GM21576 (cell line): ENCODE results near the gene PODXL.
A peak's percentile ranks its signal among the peaks of the same experiment; 100 is the strongest.
"Not testable (repeated sequence)": the region's sequence is repeated elsewhere in the genome, so short reads cannot be mapped to it uniquely, and the experiment has no call there.

ENCODE experiments used
- ATAC-seq: cut with Tn5 transposase; IDR thresholded peaks from one replicate; pipeline ENCODE4 v1.9.1; 2021; ENCODE audit warnings: mild to moderate bottlenecking, moderate library complexity; ENCODE audit not compliant: unreplicated experiment

Gene PODXL

DNA sequence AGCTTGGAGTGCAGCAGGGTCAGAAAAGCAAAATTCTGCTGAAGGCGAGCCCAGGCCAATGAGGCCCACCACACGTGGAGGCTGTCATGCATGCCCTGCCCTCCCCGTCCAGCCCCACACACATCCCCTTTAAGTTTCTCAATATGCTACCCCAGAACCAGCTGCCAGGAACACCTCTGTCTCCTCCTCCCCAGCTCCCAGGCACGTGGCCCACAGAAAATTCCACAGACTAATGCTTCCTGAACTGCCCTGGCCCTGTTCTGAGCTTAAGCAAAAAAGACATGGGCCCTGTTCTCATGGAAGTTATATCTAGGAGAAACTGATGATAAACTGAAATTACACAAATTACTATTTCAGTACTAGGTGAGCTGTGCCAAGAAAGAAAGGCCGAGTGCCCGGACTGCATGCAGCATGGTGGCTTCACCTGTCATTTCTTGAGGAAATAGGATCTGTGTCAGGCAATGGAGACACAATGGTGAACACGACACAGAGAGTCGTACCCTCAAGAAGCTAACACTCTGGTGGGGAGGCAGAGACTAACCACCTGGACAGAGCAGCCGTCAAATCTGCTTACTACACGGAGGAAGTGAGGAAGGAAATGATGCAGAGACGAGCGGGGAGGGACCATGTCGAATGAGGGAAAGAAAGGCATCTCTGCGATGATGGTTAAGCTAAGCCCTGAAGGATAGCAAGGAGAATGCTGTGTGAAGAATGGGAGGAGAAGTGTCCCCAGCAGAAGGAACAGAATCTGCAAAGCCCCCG lies 44.5 kb downstream of the PODXL start:
- no peak for ATAC-seq

GRCh38 chr7:131511071-131511470 lies 45.4 kb downstream of the PODXL start:
- no peak for ATAC-seq

DNA sequence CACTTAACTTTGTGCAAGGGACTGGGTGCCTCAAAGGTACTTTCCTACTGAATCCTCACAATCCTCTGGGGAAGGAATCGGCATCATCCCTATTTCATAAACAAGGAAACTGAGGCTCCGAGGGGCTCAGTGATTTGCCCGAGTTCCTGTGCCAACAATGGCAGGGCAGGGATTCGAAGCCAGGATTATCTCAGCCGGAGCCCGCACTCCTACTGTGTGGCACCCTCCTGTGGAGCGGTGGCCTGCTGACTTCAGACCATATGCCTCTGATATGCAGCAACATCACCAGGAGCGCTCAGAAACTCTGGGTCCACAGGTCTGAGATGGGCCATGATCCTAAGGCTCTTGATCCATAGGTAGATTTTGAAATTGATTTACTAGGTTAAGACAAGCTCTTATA lies 46.6 kb downstream of the PODXL start:
- ATAC-seq = no peak

GRCh38 chr7:131508754-131509486 lies 47.5 kb downstream of the PODXL start:
- no peak for ATAC-seq

DNA sequence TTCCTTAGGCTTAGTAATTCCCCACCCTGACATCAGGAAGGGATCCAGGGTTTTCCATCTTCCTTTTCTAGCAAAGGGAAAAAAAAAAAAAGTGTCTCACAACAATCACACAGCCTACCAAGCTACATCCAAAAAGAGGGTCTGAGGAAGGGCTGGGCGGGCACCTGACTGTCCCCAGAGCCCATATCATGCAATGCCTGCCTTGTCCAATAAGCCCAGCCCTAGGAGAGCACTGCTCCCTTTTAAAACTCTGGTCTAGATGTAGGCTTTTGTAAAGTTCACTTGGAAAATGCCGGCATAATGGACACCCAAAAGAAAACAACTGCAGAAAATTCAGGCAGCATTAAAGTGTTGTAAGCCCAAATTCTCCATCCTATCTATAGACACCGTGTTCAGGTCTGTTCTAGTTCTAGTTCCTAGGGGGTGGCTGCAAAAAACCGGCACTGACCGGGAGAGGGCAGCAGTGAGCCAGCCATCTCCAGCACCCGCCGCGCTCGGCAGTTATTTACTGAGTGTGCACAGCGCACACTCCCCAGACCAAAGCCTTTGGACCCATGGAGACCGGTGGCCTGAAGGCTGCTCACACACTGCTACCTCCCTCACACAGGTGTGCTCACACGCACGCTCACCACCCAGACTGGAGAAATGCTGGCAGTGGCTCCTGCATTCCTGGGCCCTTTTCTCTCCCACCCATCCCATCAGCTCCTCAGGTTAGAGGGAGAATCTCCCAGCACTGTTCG lies 48.7 kb downstream of the PODXL start:
- ATAC-seq = no peak

DNA sequence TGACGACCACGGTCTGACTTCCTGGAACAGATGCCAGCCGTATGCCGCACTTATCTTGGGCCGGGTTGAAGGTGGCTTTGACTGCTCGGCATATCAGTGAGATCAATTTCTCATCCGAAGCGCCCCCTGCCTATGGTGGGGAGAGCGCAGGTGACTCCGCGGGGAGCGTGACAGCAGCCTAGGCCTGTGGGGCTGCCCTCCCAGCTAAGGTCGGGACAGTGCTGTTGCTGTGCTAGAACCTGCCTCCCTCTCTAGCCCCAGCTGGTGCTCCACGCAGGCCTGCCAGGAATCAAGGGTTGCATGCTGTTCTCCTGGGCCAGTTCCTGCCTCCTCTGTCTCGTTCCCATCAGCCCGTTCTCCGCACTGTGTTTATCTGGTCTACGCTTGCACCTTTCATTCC lies 49.8 kb downstream of the PODXL start:
- ATAC-seq = no peak

DNA sequence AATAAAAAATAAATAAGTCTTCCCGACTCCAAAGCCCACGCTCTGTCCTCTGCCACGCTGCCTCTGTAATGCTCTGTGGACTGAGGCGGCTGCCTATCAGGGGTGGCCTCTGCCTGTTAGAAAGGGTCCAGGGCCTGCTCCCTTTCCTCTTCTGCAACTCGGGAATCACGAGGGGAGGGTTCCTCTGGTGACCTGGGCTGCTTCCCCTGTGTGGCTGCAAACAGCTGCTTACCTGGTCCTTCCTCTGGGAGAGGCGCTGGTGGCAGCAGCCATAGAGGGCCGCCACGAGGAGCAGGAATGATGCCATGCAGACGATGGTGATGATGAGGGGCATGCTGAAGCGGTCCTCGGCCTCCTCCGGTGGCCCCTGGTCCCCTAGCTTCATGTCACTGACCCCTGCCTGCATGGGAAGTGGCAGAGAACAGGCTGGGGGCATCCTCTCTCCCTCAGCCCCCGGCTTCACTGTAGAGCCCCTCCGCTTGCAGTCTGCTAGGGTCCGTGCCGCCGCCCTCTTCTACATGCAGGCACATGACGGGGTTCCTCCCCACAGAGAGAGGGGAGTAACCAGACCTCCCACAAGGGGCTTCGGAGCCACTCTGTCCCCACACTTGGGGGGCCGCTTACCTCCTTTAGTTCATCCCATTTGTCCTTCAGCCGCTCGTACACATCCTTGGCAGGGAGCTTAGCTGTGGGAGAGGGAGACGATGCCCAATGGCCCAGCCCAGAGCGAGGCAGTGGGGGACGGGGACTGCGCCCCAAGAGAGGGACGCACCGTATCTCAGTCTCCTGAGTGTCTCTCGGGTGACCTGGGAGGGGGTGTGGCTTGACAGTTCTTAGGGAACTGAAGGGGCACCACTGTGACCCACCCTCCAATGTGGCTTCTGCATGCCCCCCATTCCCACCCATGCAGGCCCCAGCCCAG lies 50.5 kb downstream of the PODXL start:
- no peak for ATAC-seq

DNA sequence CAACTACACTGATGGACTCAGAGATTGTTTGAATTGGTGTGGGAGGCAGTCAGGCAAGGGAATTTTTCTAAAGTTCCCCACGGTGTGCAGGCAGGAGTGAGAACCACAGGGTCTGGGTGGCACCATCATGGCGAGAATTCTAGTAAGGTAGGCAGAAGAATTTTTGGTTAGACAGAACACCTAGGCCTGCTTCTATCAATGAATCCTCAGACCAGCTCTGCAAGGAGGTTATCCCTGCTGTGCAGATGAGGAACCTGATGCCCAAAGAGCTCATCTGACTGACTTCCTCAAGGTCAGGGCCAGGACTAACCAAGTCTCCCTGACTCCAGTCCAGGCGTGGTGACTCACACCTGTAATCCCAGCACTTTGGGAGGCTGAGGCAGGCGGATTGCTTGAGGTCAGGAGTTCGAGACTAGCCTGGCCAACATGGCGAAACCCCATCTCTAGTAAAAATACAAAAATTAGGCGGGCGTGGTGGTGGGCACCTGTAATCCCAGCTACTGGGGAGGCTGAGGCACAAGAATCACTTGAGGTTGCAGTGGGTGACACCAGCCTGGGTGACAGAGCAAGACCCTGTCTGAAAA lies 51.3 kb downstream of the PODXL start:
- ATAC-seq = not testable (repeated sequence)

DNA sequence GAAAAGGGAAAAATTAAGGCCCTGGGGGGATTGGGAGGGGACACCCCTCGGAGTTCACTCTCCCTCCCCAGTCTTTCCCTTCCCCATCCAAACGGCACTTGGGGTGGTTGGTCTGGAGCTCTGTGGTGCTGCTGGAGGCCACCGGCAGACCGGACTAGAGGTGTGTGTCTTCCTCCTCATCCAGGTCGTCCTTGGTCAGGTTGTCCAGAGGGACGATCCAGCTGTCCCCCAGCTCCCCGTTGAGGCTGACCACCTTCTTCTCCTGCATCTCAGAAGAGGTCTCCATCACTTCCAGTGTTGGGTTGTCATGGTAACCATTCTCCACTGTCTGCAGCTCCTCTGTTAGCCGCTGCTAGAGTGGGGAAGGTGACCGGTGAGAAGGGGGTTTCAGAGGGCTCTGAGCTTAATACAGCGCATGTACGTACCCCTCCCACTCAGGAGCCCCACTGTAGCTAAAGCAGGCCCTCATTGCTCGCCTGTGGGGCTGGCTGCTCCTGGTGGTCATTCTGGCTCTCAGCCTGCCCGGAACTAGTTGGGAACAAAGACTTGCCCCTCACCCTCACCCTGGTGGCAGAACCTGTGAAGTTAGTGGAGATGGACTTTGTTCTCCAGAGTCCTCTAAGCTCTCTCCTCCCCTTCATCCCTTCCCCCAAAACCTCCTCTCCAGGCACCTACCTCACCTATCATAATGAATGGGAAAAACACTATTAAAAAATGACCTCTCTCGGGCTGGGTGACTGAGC lies 52.1 kb downstream of the PODXL start:
- ATAC-seq = no peak

DNA sequence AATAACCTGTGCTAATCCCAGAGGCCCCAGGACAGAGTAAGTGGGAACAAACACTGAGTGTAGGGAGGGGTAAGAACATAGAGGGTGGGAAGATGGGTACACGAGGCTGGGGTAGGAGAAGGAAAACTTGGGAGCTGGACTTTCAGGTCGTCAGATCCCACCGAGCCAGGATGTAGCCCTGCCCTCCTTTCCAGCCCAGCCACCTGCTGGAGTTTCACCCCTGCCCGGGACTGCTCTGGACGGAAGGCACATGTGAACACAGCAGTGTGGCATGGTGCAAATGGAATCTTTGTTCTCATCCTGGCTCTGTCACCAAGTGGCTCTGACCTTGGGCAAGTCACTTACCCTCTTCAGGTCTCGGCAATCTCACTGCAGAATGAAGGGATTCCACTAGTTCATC lies 52.8 kb downstream of the PODXL start:
- ATAC-seq = no peak

DNA sequence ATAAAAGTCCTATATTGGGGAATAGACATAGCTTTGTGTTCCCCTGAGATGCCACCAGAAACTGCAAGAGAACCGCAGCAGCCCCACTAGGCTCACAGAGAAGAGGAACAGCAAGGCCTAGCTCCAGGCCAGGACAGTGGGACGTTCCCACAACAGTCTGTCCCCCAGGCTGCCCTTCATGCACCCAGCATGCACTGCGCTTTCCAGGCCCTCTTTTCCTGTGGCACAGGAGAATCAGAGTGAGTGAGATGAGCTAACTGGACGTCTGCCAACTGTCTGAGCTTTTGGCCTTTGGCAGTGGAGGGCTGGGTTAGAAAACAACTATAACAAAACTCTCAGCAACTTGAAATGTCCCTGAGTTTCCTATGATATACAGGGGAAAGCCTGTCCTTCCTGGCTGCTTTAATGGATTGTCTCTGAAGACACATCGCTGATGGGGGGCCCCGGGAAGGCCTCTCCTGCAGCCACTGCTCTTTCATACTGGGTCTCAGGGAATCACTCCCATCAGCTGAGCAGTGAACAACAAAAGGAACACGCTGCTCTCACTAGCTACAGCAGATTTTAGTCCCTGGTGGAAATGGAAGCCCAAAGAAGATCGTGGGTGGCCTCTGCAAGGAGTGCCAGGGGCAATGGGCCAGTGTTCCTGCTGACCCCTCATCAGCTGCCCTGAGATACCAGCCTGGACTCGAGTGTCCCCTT lies 53.5 kb downstream of the PODXL start:
- no peak for ATAC-seq

DNA sequence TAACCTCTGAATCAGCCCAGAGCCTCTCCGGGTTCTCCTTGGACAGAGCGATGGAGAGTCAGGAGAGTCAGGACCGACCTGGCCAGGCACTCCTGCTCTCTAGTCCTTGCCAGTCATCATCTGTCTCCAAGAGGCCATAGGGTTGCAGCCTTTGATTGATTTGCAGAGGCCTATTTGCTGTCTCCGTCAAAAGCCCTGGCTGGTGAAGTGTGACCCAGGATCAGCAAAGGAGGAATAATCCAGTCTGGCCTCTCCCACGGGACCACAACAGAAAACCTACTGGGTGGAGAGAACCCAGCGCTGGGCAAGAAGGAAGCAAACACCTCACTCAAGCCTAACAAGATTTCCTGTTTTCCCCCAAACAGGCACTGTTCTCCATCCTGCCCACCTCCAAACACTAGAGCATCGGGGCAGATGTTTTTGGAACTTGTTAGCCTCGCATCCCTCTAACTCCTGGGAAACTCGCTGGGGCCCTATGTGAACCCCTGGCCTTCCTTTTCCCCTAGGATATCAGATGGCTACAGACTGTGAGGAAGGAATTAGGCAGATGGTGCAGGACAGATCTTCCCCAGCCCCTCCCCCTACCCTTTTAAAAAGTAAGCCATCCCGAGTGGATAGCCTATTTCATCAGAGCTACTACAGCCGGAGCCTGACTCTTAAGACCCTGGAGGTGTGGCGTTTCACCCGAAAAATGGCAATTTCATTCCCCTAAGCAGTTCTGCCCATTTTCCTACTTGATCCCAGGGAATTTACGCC lies 54.3 kb downstream of the PODXL start:
- no peak for ATAC-seq

GRCh38 chr7:131501422-131501821 lies 55.0 kb downstream of the PODXL start:
- ATAC-seq = peak; percentile 85

DNA sequence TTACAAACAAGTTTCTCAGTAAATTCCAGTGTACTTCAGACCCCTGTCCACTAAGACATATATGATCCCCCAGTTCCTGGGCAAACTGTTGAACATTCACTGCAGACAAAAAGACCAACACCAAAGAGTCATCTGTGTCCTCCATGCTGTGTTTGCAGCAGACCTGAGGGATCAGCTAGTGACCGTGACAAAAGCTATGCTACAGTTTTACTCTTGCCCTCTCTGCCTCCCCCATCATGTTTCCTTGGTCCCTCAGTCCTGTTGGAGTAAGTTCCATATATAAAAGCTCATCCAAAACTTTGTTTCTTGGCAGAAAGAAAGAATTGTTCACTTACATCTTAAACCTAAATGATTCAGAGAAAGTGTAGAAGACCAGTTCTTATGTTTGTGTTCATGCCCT lies 56.1 kb downstream of the PODXL start:
- no peak for ATAC-seq

GRCh38 chr7:131499801-131500200 lies 56.6 kb downstream of the PODXL start:
- no peak for ATAC-seq

DNA sequence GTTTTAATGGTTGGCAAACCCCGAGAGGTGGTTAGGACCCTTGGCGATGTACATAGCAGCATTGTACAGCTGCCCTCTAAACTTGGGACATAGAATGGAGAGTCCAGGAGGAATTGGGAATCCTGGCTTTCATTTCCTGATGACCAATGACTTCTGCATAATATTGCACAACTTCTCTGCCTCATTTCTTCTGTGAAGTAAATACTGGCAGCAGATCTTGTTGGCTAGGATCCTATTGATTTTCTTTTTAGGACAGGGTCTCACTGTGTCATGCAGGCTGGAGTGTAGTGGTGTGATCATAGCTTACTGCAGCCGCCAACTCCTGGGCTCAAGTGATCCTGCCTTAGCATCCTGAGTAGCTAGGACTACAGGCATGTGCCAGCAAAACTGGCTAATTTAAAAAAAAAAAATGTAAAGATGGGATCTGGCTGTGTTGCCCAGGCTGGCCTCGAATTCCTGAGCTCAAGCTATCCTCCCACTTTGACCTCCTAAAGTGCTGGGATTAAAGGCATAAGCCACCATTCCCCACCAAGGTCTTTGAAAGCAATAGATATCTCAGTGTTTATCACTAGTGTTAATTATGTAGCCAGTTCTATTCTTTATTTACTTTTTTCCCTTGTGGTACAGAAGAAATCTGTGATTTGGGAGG lies 58.1 kb downstream of the PODXL start:
- ATAC-seq = no peak

DNA sequence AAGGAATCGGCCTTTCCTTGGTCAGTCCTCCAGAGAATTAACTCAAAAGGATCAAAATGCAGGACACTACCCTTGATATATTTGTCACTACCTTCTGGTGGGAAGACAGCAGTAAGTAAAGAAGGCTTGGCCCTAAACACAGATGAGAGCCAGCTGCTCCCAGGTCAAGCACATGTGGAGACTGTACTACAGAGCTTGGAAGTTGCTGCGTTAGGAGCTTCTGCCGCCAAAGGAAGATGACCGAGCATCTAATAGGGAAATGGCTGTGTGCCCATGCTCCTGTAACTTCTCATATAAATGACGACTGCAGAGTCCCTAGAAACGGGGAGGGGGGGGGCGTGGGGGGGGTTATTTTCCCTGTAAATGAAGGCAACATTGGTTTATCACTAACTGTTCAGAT lies 59.0 kb downstream of the PODXL start:
- no peak for ATAC-seq
